Osteocyte (in vitro differentiated cells): Measurements from ENCODE around the gene GNAT1. TPM values are rescaled to one million over a fixed set of nuclear protein-coding genes. Genes with fewer than 3 reads are reported as not detected.
"Not testable (repeated sequence)": the region's sequence is repeated elsewhere in the genome, so short reads cannot be mapped to it uniquely, and the experiment has no call there.

Experiments used
- DNase-seq: peaks from one replicate; pipeline ENCODE4 v3.0.0; 2021; ENCODE audit warnings: mixed read lengths; ENCODE audit not compliant: unreplicated experiment; ENCODE audit errors: extremely low spot score
- H3K27ac Mint-ChIP-seq: one replicate; pipeline ENCODE4 v1.8.0; 2021; ENCODE audit warnings: mild to moderate bottlenecking, mixed read lengths; ENCODE audit not compliant: unreplicated experiment
- H3K27me3 Mint-ChIP-seq: one replicate; pipeline ENCODE4 v1.8.0; 2021; ENCODE audit warnings: mixed read lengths; ENCODE audit not compliant: unreplicated experiment
- H3K36me3 Mint-ChIP-seq: one replicate; pipeline ENCODE4 v1.8.0; 2021; ENCODE audit warnings: mixed read lengths; ENCODE audit not compliant: unreplicated experiment
- H3K4me1 Mint-ChIP-seq: one replicate; pipeline ENCODE4 v1.8.0; 2021; ENCODE audit warnings: mixed read lengths; ENCODE audit not compliant: unreplicated experiment
- H3K4me3 Mint-ChIP-seq: one replicate; pipeline ENCODE4 v1.8.0; 2021; ENCODE audit warnings: mild to moderate bottlenecking, moderate library complexity, mixed read lengths; ENCODE audit not compliant: unreplicated experiment
- H3K9me3 Mint-ChIP-seq: one replicate; pipeline ENCODE4 v1.8.0; 2021; ENCODE audit warnings: mixed read lengths; ENCODE audit not compliant: unreplicated experiment
- CTCF ChIP-seq: fragments of 200-600 bp; sonication (generic); IDR thresholded peaks from 2 replicates; pipeline ENCODE4 v1.5.0; 2021; ENCODE audit warnings: antibody characterized with exemption, mild to moderate bottlenecking, moderate library complexity
- total RNA-seq: library from RNA; stranded (reverse); gene quantifications from 2 replicates; pipeline ENCODE4 v1.2.1, GENCODE V29; 2021

GNAT1 gene
- total RNA-seq, 1 donor from 2014 or later = not detected

GRCh38 chr3:50207359-50208042 lies 16.1 kb downstream of the GNAT1 start:
- TF ChIP-seq CTCF = no peak
- H3K4me1 Mint-ChIP-seq = peaks cover 40% of the 10 kb centered on the region
- no peaks in the 10 kb centered on the region for H3K36me3 Mint-ChIP-seq

GRCh38 chr3:50208677-50209344 lies 17.4 kb downstream of the GNAT1 start:
- no peaks in the 10 kb centered on the region for H3K9me3 Mint-ChIP-seq
- no peak for DNase-seq
- H3K4me3 Mint-ChIP-seq = no peak overlapping the region
- H3K27me3 Mint-ChIP-seq = peaks cover 8% of the 10 kb centered on the region
- TF ChIP-seq CTCF = no peak
- peaks cover 30% of the 10 kb centered on the region for H3K4me1 Mint-ChIP-seq
- no peaks in the 10 kb centered on the region for H3K36me3 Mint-ChIP-seq
- H3K27ac Mint-ChIP-seq = no peak overlapping the region

More at GRCh38 chr3:50207359-50208042, 16.1 kb downstream of the GNAT1 start:
- Mint-ChIP-seq H3K27me3 (peaks cover 13% of the 10 kb centered on the region), H3K9me3 (no peaks in the 10 kb centered on the region), H3K4me3 (no peak overlapping the region), H3K27ac (no peak overlapping the region)
- no peak for DNase-seq

GRCh38 chr3:50210176-50210509 lies 18.7 kb downstream of the GNAT1 start:
- Mint-ChIP-seq H3K4me3 (no peak overlapping the region), H3K36me3 (no peaks in the 10 kb centered on the region), H3K27ac (no peak overlapping the region), H3K9me3 (no peaks in the 10 kb centered on the region), H3K27me3 (peaks cover 8% of the 10 kb centered on the region), H3K4me1 (peaks cover 25% of the 10 kb centered on the region)
- DNase-seq = no peak
- no peak for TF ChIP-seq CTCF

- no peak for TF ChIP-seq CTCF
- H3K9me3 Mint-ChIP-seq = no peaks in the 10 kb centered on the region
- no peaks in the 10 kb centered on the region for H3K36me3 Mint-ChIP-seq
- no peak overlapping the region for H3K4me3 Mint-ChIP-seq
- no peak overlapping the region for H3K27ac Mint-ChIP-seq
- H3K27me3 Mint-ChIP-seq = peaks cover 8% of the 10 kb centered on the region
- H3K4me1 Mint-ChIP-seq = peaks cover 22% of the 10 kb centered on the region
- DNase-seq = no peak
Measured at GRCh38 chr3:50210510-50211367, 19.3 kb downstream of the GNAT1 start.

GRCh38 chr3:50211368-50211717 lies 19.9 kb downstream of the GNAT1 start:
- peaks cover 21% of the 10 kb centered on the region for H3K4me1 Mint-ChIP-seq
- not testable (repeated sequence) for DNase-seq, H3K27ac Mint-ChIP-seq, H3K36me3 Mint-ChIP-seq, H3K4me3 Mint-ChIP-seq, H3K27me3 Mint-ChIP-seq, H3K9me3 Mint-ChIP-seq
